GM19238 (cell line): Measurements from ENCODE around the gene CLDN19.

Source experiments
- DNase-seq: peaks from one replicate; pipeline ENCODE4 v3.0.0; 2011; ENCODE audit warnings: low spot score; ENCODE audit not compliant: insufficient read length

The CLDN19 gene

DNA sequence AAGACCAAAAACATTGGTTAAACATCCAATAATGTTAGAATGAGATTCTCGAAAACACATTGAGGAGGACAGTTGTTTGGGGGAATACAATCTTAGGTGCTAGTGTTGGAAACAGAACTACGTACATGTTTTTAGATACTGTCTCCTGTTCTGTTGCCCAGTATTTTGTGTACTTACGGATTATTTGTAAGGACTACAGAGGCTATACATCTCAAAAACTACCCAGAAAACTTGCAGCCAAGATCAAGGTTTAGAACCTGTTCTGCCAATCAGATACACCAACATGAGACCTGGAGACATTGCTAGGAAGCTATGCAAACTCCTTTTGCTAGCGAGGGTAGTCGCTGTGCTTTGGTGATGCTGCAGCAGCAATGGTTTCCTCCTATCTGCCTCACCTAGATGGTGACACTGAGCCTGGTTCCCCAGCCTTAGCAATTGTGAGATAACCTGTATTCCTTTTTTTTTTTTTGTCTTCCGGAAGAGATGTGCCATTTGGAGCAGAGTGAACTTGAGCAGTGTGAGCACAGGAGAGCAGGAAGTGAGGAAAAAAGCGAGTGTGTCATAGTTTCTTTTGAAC, 36.1 kb downstream of the CLDN19 start:
- no peak for DNase-seq

- no peak for DNase-seq
Measured at GRCh38 chr1:42700006-42700405, 40.0 kb downstream of the CLDN19 start.

- no peak for DNase-seq
Measured at GRCh38 chr1:42698081-42698813, 41.8 kb downstream of the CLDN19 start.

GRCh38 chr1:42692911-42693310, 47.1 kb downstream of the CLDN19 start:
- no peak for DNase-seq

- DNase-seq, result no peak
Measured at GRCh38 chr1:42692461-42692860, 47.6 kb downstream of the CLDN19 start.

- DNase-seq, result no peak
Measured at GRCh38 chr1:42691157-42691498, 48.9 kb downstream of the CLDN19 start.

GRCh38 chr1:42690477-42691156, 49.4 kb downstream of the CLDN19 start:
- DNase-seq, result no peak

DNA sequence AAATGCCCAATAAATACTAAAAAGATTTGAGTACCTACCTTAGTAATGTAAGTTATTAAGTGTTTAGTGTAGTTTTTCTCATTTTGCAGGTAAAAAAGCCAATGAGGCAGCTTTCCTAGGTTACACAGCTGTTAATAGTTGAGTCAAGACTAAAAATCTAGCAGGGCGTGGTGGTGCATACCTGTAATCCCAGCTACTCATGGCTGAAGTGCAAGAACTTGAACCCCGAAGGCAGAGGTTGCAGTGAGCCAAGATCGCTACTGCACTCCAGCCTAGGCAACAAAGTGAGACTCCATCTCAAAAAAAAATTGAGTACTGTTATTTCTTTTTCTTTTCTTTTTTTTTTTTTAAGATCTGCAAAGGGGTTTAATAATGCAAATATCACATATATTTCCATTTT, 50.1 kb downstream of the CLDN19 start:
- no peak for DNase-seq

- DNase-seq, result no peak
Measured at GRCh38 chr1:42686418-42686817, 53.6 kb downstream of the CLDN19 start.

- DNase-seq, result no peak
Measured at GRCh38 chr1:42684139-42684538, 55.9 kb downstream of the CLDN19 start.
